RKO (cell line): ENCODE data around the gene PRSS8.

Experiments used
- DNase-seq: peaks from one replicate; pipeline ENCODE4 v3.0.0-alpha.2; 2016; ENCODE audit warnings: low spot score

The PRSS8 gene

GRCh38 chr16:31128711-31129567, 6.6 kb downstream of the PRSS8 start:
- no peak for DNase-seq

GRCh38 chr16:31127182-31127581, 8.3 kb downstream of the PRSS8 start:
- no peak for DNase-seq

GRCh38 chr16:31125844-31126243, 9.7 kb downstream of the PRSS8 start:
- DNase-seq, result no peak

- DNase-seq, result no peak
Measured at GRCh38 chr16:31120129-31120528, 15.4 kb downstream of the PRSS8 start.

- DNase-seq, result peak; percentile 77
Measured at GRCh38 chr16:31118223-31119155, 17.0 kb downstream of the PRSS8 start.

GRCh38 chr16:31117384-31118222, 17.9 kb downstream of the PRSS8 start, which contains the start of gene KAT8:
KAT8 (plus strand) TSS chr16:31117664; CDS start chr16:31117682, 18 bp downstream.
- DNase-seq, result peak; percentile 98

- DNase-seq, result no peak
Measured at GRCh38 chr16:31114468-31114867, 21.1 kb downstream of the PRSS8 start.

- DNase-seq, result no peak
Measured at GRCh38 chr16:31113121-31114120, 22.1 kb downstream of the PRSS8 start.

GRCh38 chr16:31112711-31113110, 22.8 kb downstream of the PRSS8 start:
- DNase-seq, result no peak

- DNase-seq, result no peak
Measured at GRCh38 chr16:31111881-31112466, 23.6 kb downstream of the PRSS8 start.

- DNase-seq, result no peak
Measured at GRCh38 chr16:31110106-31111034, 25.2 kb downstream of the PRSS8 start.

- no peak for DNase-seq
Measured at GRCh38 chr16:31109622-31110021, 25.9 kb downstream of the PRSS8 start.

- no peak for DNase-seq
Measured at GRCh38 chr16:31108794-31109558, 26.6 kb downstream of the PRSS8 start.

GRCh38 chr16:31108035-31108793, 27.3 kb downstream of the PRSS8 start, which contains the start of gene BCKDK:
BCKDK (plus strand) TSS chr16:31108386; CDS start chr16:31109224, 838 bp downstream.
- DNase-seq, result peak; percentile 88

GRCh38 chr16:31107465-31107867, 28.1 kb downstream of the PRSS8 start:
- no peak for DNase-seq

- no peak for DNase-seq
Measured at GRCh38 chr16:31106509-31107464, 28.7 kb downstream of the PRSS8 start.
